DMS153 treated with DMSO at 0.1 percent for 48 hours (cell line): Measurements from ENCODE around the gene ATPAF1.

ENCODE experiments used
- DNase-seq: peaks from one replicate; lab custom pipeline; 2025; ENCODE audit not compliant: unreplicated experiment; lab: John Stamatoyannopoulos, UW

ATPAF1 gene

DNA sequence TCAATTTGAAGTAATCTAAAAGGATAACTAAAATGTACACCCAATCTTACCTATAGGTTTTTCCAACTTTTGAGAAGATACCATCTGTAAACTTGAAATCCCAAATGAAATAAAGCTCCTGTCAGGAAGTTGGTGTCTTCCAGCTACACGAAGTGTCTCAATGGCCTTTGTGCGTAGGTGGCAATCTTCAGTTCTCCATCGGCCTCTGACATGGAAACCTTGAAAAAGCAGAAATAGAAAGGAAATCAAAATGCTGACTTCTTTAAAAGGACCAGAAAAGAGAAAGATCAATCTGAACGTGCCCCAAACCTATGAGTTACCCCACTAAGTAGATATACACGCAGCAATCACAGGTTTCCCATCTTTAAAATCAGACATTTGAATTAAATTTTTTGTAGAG is 74.1 kb downstream of the ATPAF1 start:
- DNase-seq = no peak

DNA sequence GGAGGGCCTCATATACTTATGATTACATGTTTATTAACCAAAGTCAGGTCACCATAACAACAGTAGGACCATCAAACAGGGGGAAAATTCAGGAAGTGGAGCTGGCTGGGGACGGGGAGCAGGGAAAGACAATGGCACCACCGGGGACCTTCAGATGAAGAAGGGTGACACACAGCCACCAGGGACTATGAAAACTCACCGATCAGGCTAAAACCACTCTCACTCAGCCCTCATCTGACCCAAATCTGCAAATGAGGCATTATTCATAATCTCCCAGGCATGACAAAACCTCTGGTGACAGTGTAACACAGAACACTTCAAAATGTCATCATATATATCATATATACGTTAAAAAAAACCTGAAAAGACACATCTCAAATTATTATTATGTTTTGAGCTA is 75.3 kb downstream of the ATPAF1 start:
- no peak for DNase-seq

DNA sequence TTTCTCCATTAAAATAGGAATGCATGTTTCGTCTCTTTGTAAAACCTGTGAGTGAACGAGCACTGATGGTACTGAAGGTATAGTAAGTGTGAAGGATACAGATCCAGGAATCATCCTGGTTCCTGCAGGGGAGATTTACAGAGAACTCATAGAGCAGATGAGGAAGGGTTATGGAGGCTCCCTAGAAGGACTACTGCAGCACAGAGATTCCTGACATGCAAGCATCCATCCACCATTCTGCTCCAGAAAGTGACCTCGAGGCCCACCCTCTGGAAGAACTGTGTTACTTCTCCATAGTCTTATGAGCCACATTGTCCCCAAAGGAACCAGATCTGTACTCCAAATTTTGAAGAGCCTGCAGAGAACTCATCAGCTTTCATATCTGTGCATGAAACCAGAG is 78.6 kb downstream of the ATPAF1 start:
- DNase-seq = no peak

DNA sequence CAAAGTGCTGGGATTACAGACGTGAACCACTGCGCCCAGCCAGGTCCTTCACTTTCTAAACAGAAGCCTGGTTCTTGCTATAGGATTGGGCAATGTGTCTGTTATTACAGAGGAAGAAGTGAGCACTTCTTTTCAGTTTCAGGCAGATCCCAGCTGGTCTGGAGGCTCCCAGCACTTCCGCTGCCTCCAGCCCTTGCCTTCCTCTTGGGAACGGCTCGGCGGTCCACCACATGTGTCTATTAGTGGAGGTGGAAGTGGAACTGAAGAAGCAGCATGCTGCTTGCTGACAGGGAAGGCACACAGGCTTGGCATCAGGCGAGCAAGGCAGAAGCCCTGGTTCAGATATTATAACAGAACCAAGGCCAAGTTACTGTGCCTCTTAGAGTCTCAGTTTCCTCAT is 81.1 kb downstream of the ATPAF1 start:
- no peak for DNase-seq

DNA sequence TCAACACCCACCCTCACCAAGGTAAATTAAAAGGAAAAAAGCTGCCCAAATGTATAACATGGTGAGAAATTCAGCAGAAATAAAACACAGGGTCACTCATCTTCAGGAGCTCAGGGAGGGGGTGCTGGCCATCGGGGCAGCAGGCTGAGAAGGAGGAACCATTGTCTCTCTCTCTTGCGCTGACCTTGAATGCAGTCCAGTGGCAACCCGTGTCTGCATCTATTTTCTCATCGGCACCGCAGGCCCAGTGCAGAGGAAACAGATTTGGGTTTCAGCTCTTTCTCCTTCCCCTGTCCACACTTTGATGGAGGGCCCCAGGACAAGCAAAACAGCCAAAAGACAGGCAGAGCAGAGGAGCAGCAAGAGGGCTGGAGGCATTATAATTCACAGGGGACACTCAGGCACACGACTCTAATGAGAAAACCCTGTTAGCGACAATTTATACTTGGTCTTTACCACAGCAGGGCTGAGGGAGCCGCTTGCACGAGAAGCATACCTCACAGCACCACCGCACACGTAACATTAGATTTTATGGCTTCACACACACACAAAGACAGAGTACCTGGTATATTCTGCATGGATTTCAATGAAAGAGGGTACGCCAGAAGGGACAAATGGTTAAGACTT is 82.7 kb downstream of the ATPAF1 start:
- DNase-seq = no peak

DNA sequence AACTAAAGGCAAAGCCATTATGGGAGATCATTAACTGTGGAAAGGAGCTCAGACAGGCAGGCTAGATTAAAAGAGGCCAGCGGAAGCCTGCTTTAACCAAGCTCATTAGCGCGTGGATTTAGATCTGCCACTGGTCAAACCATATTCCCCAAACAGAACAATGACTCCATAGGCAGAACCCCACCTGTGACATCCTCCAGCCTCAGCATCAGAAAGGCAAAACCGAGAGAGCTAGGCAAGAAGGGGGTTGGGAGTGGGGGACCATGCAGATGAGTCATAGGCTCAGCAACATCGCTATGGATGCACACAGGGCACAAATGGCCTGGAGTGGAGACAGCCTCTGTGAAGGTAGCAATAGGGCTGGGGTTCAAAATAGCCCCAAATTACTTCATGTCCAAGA is 84.7 kb downstream of the ATPAF1 start:
- no peak for DNase-seq

DNA sequence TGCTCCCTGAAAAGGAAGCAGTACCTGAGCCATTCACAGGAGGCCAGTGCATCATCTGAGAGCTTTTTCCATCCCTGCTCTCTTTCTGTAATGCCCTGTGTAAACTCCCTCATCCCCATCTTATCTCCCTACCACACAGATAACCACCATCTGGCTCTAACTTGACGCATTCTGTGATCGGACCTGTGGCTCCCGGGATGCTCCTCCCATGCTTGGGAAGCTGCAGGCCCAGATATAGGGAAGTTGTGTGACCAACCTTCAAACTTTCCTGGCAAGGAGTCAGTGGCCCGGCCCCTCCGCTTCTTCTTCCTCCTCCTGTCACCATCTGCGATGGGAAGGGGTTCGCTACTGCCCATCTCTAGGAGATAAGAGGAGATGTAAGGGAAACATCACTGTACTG is 85.2 kb downstream of the ATPAF1 start:
- DNase-seq = no peak
